ENCODE results near the gene RIC8A. TPM values are rescaled to one million over a fixed set of nuclear protein-coding genes. Genes with fewer than 3 reads are reported as not detected.
"Not testable (repeated sequence)": the region's sequence is repeated elsewhere in the genome, so short reads cannot be mapped to it uniquely, and the experiment has no call there.

The RIC8A gene
- total and polyA plus RNA-seq, 4 donors = 93.1 to 118 (median 101) TPM

- H3K4me1 ChIP-seq (ENCODE audit: control insufficient read depth, insufficient read depth, low read length) = peaks cover 2% of the 10 kb centered on the region
- no peaks in the 10 kb centered on the region for H3K27me3 ChIP-seq (ENCODE audit: control insufficient read depth, insufficient read depth, low read length)
- H3K9me3 ChIP-seq (ENCODE audit: control insufficient read depth, insufficient read depth, low read length) = no peaks in the 10 kb centered on the region
- no peak overlapping the region for H3K4me3 ChIP-seq (ENCODE audit: low read depth, low read length)
- H3K36me3 ChIP-seq (ENCODE audit: control insufficient read depth, insufficient read depth, low read length) = peaks cover 59% of the 10 kb centered on the region
- H3K27ac ChIP-seq (ENCODE audit: low read depth, low read length) = no peak overlapping the region
- WGBS (ENCODE audit: insufficient coverage) = 82% methylated on average over 4 of the region's 4 CpGs
- DNase-seq (ENCODE audit: low read depth in 4 of 6, low spot score in 6 of 6) = no peak
Observed at GRCh38 chr11:215581-216037, 8.1 kb downstream of the RIC8A start.

- WGBS (ENCODE audit: insufficient coverage) = 84% methylated on average over 9 of the region's 11 CpGs
- H3K4me3 ChIP-seq (ENCODE audit: low read depth, low read length) = no peak overlapping the region
- H3K9me3 ChIP-seq (ENCODE audit: control insufficient read depth, insufficient read depth, low read length) = no peaks in the 10 kb centered on the region
- no peaks in the 10 kb centered on the region for H3K4me1 ChIP-seq (ENCODE audit: control insufficient read depth, insufficient read depth, low read length)
- H3K27ac ChIP-seq (ENCODE audit: low read depth, low read length) = no peak overlapping the region
- H3K27me3 ChIP-seq (ENCODE audit: control insufficient read depth, insufficient read depth, low read length) = no peaks in the 10 kb centered on the region
- DNase-seq (ENCODE audit: low read depth in 4 of 6, low spot score in 6 of 6) = no peak
- H3K36me3 ChIP-seq (ENCODE audit: control insufficient read depth, insufficient read depth, low read length) = peaks cover 52% of the 10 kb centered on the region
Observed at GRCh38 chr11:216081-216974, 8.8 kb downstream of the RIC8A start.

GRCh38 chr11:217704-218103 is 10.2 kb downstream of the RIC8A start:
- H3K4me3 ChIP-seq (ENCODE audit: low read depth, low read length) = no peak overlapping the region
- no peaks in the 10 kb centered on the region for H3K9me3 ChIP-seq (ENCODE audit: control insufficient read depth, insufficient read depth, low read length)
- DNase-seq (ENCODE audit: low read depth in 4 of 6, low spot score in 6 of 6) = no peak
- H3K4me1 ChIP-seq (ENCODE audit: control insufficient read depth, insufficient read depth, low read length) = no peaks in the 10 kb centered on the region
- 100% methylated on average over 2 of the region's 3 CpGs for WGBS (ENCODE audit: insufficient coverage)
- H3K27me3 ChIP-seq (ENCODE audit: control insufficient read depth, insufficient read depth, low read length) = no peaks in the 10 kb centered on the region
- H3K36me3 ChIP-seq (ENCODE audit: control insufficient read depth, insufficient read depth, low read length) = peaks cover 48% of the 10 kb centered on the region
- no peak overlapping the region for H3K27ac ChIP-seq (ENCODE audit: low read depth, low read length)

GRCh38 chr11:218815-219593 is 11.5 kb downstream of the RIC8A start:
- H3K36me3 ChIP-seq (ENCODE audit: control insufficient read depth, insufficient read depth, low read length) = peaks cover 47% of the 10 kb centered on the region
- H3K27ac ChIP-seq (ENCODE audit: low read depth, low read length) = no peak overlapping the region
- DNase-seq (ENCODE audit: low read depth in 4 of 6, low spot score in 6 of 6) = no peak

GRCh38 chr11:220641-221215 is 13.2 kb downstream of the RIC8A start:
- WGBS (ENCODE audit: insufficient coverage) = 100% methylated on average over 1 of the region's 3 CpGs
- H3K4me3 ChIP-seq (ENCODE audit: low read depth, low read length); H3K27ac ChIP-seq (ENCODE audit: low read depth, low read length); DNase-seq (ENCODE audit: low read depth in 4 of 6, low spot score in 6 of 6); H3K27me3 ChIP-seq (ENCODE audit: control insufficient read depth, insufficient read depth, low read length); H3K4me1 ChIP-seq (ENCODE audit: control insufficient read depth, insufficient read depth, low read length); H3K9me3 ChIP-seq (ENCODE audit: control insufficient read depth, insufficient read depth, low read length): not testable (repeated sequence)
- H3K36me3 ChIP-seq (ENCODE audit: control insufficient read depth, insufficient read depth, low read length) = peaks cover 30% of the 10 kb centered on the region

More at GRCh38 chr11:218815-219593, 11.5 kb downstream of the RIC8A start:
- 88% methylated on average over 27 of the region's 29 CpGs for WGBS (ENCODE audit: insufficient coverage)
- H3K4me1 ChIP-seq (ENCODE audit: control insufficient read depth, insufficient read depth, low read length) = no peaks in the 10 kb centered on the region
- H3K4me3 ChIP-seq (ENCODE audit: low read depth, low read length) = no peak overlapping the region
- H3K27me3 ChIP-seq (ENCODE audit: control insufficient read depth, insufficient read depth, low read length) = no peaks in the 10 kb centered on the region
- H3K9me3 ChIP-seq (ENCODE audit: control insufficient read depth, insufficient read depth, low read length) = no peaks in the 10 kb centered on the region

GRCh38 chr11:221539-221938 is 14.0 kb downstream of the RIC8A start:
- Histone ChIP-seq H3K4me3 (ENCODE audit: low read depth, low read length) (no peak overlapping the region), H3K4me1 (ENCODE audit: control insufficient read depth, insufficient read depth, low read length) (no peaks in the 10 kb centered on the region), H3K9me3 (ENCODE audit: control insufficient read depth, insufficient read depth, low read length) (no peaks in the 10 kb centered on the region), H3K27ac (ENCODE audit: low read depth, low read length) (no peak overlapping the region), H3K36me3 (ENCODE audit: control insufficient read depth, insufficient read depth, low read length) (peaks cover 30% of the 10 kb centered on the region), H3K27me3 (ENCODE audit: control insufficient read depth, insufficient read depth, low read length) (no peaks in the 10 kb centered on the region)
- DNase-seq (ENCODE audit: low read depth in 4 of 6, low spot score in 6 of 6) = no peak
- WGBS (ENCODE audit: insufficient coverage) = 88% methylated on average over 3 of the region's 7 CpGs

- H3K4me3 ChIP-seq (ENCODE audit: low read depth, low read length) = no peak overlapping the region
- no peak overlapping the region for H3K27ac ChIP-seq (ENCODE audit: low read depth, low read length)
- no peaks in the 10 kb centered on the region for H3K27me3 ChIP-seq (ENCODE audit: control insufficient read depth, insufficient read depth, low read length)
- WGBS (ENCODE audit: insufficient coverage) = 93% methylated on average over 14 of the region's 14 CpGs
- H3K36me3 ChIP-seq (ENCODE audit: control insufficient read depth, insufficient read depth, low read length) = peaks cover 30% of the 10 kb centered on the region
- DNase-seq (ENCODE audit: low read depth in 4 of 6, low spot score in 6 of 6) = no peak
- no peaks in the 10 kb centered on the region for H3K4me1 ChIP-seq (ENCODE audit: control insufficient read depth, insufficient read depth, low read length)
- H3K9me3 ChIP-seq (ENCODE audit: control insufficient read depth, insufficient read depth, low read length) = no peaks in the 10 kb centered on the region
Observed at GRCh38 chr11:221998-222789, 14.7 kb downstream of the RIC8A start.

GRCh38 chr11:223026-223789 is 15.7 kb downstream of the RIC8A start:
- Histone ChIP-seq H3K27me3 (ENCODE audit: control insufficient read depth, insufficient read depth, low read length) (no peaks in the 10 kb centered on the region), H3K4me3 (ENCODE audit: low read depth, low read length) (no peak overlapping the region), H3K4me1 (ENCODE audit: control insufficient read depth, insufficient read depth, low read length) (no peaks in the 10 kb centered on the region), H3K27ac (ENCODE audit: low read depth, low read length) (no peak overlapping the region), H3K9me3 (ENCODE audit: control insufficient read depth, insufficient read depth, low read length) (no peaks in the 10 kb centered on the region), H3K36me3 (ENCODE audit: control insufficient read depth, insufficient read depth, low read length) (peaks cover 30% of the 10 kb centered on the region)
- DNase-seq (ENCODE audit: low read depth in 4 of 6, low spot score in 6 of 6) = no peak
- 86% methylated on average over 16 of the region's 16 CpGs for WGBS (ENCODE audit: insufficient coverage)
